Hematopoietic multipotent progenitor cell treated with erythropoietin and hydrocortisone succinate and interleukin-3 and kit ligand, for 8 days (in vitro differentiated cells): ENCODE results near the gene PTGFR.

Experiments
- DNase-seq: peaks from one replicate; pipeline ENCODE4 v3.0.0-alpha.2; 2015

The PTGFR gene

GRCh38 chr1:78490861-78491450, at the start of gene PTGFR:
Gene PTGFR (plus strand): TSS chr1:78490974. CDS start chr1:78492744, 1,770 bp downstream.
- DNase-seq, result no peak

GRCh38 chr1:78441921-78442320, 48.9 kb upstream of the PTGFR start:
- DNase-seq, result no peak

GRCh38 chr1:78447086-78447485, 43.7 kb upstream of the PTGFR start:
- no peak for DNase-seq

- DNase-seq, result no peak
These were observed 26.3 kb upstream of the PTGFR start for GRCh38 chr1:78464449-78464891.

- DNase-seq, result no peak
These were observed 25.6 kb upstream of the PTGFR start for GRCh38 chr1:78465143-78465542.

- DNase-seq, result no peak
These were observed 22.3 kb upstream of the PTGFR start for GRCh38 chr1:78468521-78468920.

- DNase-seq, result no peak
These were observed 21.2 kb upstream of the PTGFR start for GRCh38 chr1:78469576-78469975.

- DNase-seq, result no peak
These were observed 18.7 kb upstream of the PTGFR start for GRCh38 chr1:78471890-78472620.

GRCh38 chr1:78472851-78473496, 17.8 kb upstream of the PTGFR start:
- DNase-seq, result no peak

GRCh38 chr1:78474092-78474491, 16.7 kb upstream of the PTGFR start:
- DNase-seq, result no peak

GRCh38 chr1:78475888-78476610, 14.7 kb upstream of the PTGFR start:
- DNase-seq, result no peak

GRCh38 chr1:78483903-78484302, 6.9 kb upstream of the PTGFR start:
- DNase-seq, result no peak

GRCh38 chr1:78491451-78492071, 787 bp downstream of the PTGFR start:
- DNase-seq, result no peak

GRCh38 chr1:78492386-78492950, 1.7 kb downstream of the PTGFR start:
- DNase-seq, result no peak

GRCh38 chr1:78493451-78493850, 2.7 kb downstream of the PTGFR start:
- no peak for DNase-seq

- no peak for DNase-seq
These were observed 6.4 kb downstream of the PTGFR start for GRCh38 chr1:78497201-78497600.

- no peak for DNase-seq
These were observed 9.8 kb downstream of the PTGFR start for GRCh38 chr1:78500529-78500928.

- no peak for DNase-seq
These were observed 10.4 kb downstream of the PTGFR start for GRCh38 chr1:78501203-78501602.

- no peak for DNase-seq
These were observed 20.6 kb downstream of the PTGFR start for GRCh38 chr1:78511334-78511733.

GRCh38 chr1:78516716-78517115, 25.9 kb downstream of the PTGFR start:
- DNase-seq, result no peak

- no peak for DNase-seq
These were observed 28.7 kb downstream of the PTGFR start for GRCh38 chr1:78519446-78519845.

GRCh38 chr1:78520216-78520615, 29.4 kb downstream of the PTGFR start:
- DNase-seq, result no peak

GRCh38 chr1:78520843-78521242, 30.1 kb downstream of the PTGFR start:
- DNase-seq, result no peak
